ENCODE measurements around the gene HMMR. TPM values are rescaled to one million over a fixed set of nuclear protein-coding genes. Genes with fewer than 3 reads are reported as not detected.

The HMMR gene
- total RNA-seq, 1 experiment from 2014 or later, result 54.9 TPM

- Histone ChIP-seq H3K9me3 (ENCODE audit: control insufficient read depth in 1 of 2, insufficient read depth in 1 of 2, low read depth in 1 of 2, low read length in 2 of 2) (no peaks in the 10 kb centered on the region), H3K4me1 (ENCODE audit: control insufficient read depth in 1 of 2, insufficient read depth in 2 of 2, low read length in 2 of 2) (no peaks in the 10 kb centered on the region), H3K4me3 (replicated peaks in 1 of 2; ENCODE audit: low read depth in 1 of 2, low read length in 2 of 2) (no peak overlapping the region), H3K79me2 (ENCODE audit: insufficient read depth, low read length) (peaks cover 12% of the 10 kb centered on the region), H4K20me1 (ENCODE audit: insufficient read depth) (no peaks in the 10 kb centered on the region), H3K9me2 (ENCODE audit: insufficient read depth) (no peaks in the 10 kb centered on the region), H3K4me2 (ENCODE audit: low read length) (no peak overlapping the region), H3K27ac (ENCODE audit: low read depth, low read length) (no peak overlapping the region), H3K9ac (ENCODE audit: low read length) (no peak overlapping the region), H3K27me3 (ENCODE audit: insufficient read depth, low read length) (no peaks in the 10 kb centered on the region), H2AFZ (ENCODE audit: low read depth, low read length, poor library complexity, severe bottlenecking) (no peak overlapping the region), H3K36me3 (ENCODE audit: control insufficient read depth in 1 of 2, insufficient read depth in 2 of 2, low read length in 2 of 2) (peaks cover 22 to 55% of the 10 kb centered on the region in 2 experiments)
- CTCF ChIA-PET, result no interaction called here
- BruUV-seq (replicated peaks), result no TSS peak
- ATAC-seq (no peak), DNase-seq (ENCODE audit: low read depth, low spot score) (no peak)
- intact Hi-C loops (cut with micrococcal nuclease), result no loop called here
- POLR2A ChIA-PET, result no interaction called here
- RAD21 ChIA-PET (ENCODE audit: low non-redundant PET in 1 of 2, low total read pairs in 2 of 2, uncharacterized antibody in 2 of 2, unreplicated experiment in 2 of 2), result no interaction called here
- TF ChIP-seq TCF7L2 (IDR thresholded peaks at IDR 0.05; ENCODE audit: borderline replicate concordance, extremely low read depth, insufficient read depth, insufficient read length) (no peak), SRF (IDR thresholded peaks at IDR 0.05; ENCODE audit: low read depth) (no peak), REST (IDR thresholded peaks at IDR 0.05; ENCODE audit: low read depth) (no peak), FOSL1 (IDR thresholded peaks at IDR 0.05; ENCODE audit: low read depth) (no peak), ZNF274 (IDR thresholded peaks at IDR 0.05; ENCODE audit: low read depth, low read length) (no peak), CTCF (IDR thresholded peaks at IDR 0.05 in 2 of 3, conservative IDR thresholded peaks at IDR 0.05 in 1 of 3; ENCODE audit: borderline replicate concordance in 1 of 3, insufficient read depth in 1 of 3, low read depth in 2 of 3, low read length in 2 of 3) (no peak), POLR2AphosphoS5 (IDR thresholded peaks at IDR 0.05; ENCODE audit: low read depth, low read length) (0 out of 2 replicates have a peak, but pooled peaks have one; percentile 26)
Observed at GRCh38 chr5:163447191-163447590, 13.2 kb upstream of the HMMR start.
